SK-N-MC (cell line): ENCODE results near the gene DHRS7.

Source experiments
- EZH2 ChIP-seq: fragments of 200-600 bp; sonication (generic); IDR thresholded peaks from one replicate; pipeline ENCODE4 v1.6.1; 2017; ENCODE audit warnings: antibody characterized with exemption
- POLR2AphosphoS5 ChIP-seq: IDR thresholded peaks from 2 replicates; pipeline ENCODE4 v1.6.1; 2012; ENCODE audit warnings: mild to moderate bottlenecking, low read depth, low read length, borderline replicate concordance

- TF ChIP-seq EZH2, result no peak
- no peak for TF ChIP-seq POLR2AphosphoS5
Observed at GRCh38 chr14:60114881-60115280, 50.3 kb downstream of the DHRS7 start.
